ENCODE results near the gene PRDM2.

Gene PRDM2

DNA sequence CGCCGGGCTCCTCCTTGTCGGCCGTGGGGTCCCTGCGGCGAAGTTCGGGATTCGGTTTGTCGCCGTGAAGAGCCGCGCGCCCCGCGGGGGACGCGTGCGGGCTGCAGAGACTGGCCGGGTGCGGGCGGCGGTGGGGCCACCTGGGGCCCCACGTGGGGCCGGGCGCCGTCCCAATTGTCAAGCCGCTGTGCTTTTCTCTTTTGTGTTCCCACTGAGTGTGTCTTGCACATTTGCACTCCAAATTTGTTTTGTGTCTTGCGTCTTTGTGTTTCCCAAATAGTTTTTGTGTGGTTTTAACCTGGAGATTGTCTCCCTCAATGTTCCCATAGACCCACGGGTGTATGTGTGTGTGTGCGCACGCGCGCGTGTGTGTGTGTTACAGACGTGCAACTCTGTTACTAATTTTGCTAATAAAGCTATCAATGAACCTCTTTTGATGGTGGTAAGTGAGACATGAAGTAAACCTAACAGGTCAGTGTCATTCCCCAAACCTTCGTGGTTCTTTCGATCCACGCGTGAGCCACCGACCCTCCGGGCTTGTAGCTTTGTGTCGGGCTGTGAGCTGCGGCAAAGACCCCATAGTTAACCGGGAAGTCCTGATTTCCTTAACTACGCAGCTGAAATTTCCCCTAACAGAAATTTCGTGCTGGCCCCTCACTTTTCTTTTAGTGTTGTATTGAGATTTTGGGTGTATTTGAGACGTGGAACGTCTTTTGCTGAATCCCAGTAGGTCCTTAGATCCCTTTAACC lies 708 bp downstream of the PRDM2 start (continued):
- TF ChIP-seq, protein P1, sequence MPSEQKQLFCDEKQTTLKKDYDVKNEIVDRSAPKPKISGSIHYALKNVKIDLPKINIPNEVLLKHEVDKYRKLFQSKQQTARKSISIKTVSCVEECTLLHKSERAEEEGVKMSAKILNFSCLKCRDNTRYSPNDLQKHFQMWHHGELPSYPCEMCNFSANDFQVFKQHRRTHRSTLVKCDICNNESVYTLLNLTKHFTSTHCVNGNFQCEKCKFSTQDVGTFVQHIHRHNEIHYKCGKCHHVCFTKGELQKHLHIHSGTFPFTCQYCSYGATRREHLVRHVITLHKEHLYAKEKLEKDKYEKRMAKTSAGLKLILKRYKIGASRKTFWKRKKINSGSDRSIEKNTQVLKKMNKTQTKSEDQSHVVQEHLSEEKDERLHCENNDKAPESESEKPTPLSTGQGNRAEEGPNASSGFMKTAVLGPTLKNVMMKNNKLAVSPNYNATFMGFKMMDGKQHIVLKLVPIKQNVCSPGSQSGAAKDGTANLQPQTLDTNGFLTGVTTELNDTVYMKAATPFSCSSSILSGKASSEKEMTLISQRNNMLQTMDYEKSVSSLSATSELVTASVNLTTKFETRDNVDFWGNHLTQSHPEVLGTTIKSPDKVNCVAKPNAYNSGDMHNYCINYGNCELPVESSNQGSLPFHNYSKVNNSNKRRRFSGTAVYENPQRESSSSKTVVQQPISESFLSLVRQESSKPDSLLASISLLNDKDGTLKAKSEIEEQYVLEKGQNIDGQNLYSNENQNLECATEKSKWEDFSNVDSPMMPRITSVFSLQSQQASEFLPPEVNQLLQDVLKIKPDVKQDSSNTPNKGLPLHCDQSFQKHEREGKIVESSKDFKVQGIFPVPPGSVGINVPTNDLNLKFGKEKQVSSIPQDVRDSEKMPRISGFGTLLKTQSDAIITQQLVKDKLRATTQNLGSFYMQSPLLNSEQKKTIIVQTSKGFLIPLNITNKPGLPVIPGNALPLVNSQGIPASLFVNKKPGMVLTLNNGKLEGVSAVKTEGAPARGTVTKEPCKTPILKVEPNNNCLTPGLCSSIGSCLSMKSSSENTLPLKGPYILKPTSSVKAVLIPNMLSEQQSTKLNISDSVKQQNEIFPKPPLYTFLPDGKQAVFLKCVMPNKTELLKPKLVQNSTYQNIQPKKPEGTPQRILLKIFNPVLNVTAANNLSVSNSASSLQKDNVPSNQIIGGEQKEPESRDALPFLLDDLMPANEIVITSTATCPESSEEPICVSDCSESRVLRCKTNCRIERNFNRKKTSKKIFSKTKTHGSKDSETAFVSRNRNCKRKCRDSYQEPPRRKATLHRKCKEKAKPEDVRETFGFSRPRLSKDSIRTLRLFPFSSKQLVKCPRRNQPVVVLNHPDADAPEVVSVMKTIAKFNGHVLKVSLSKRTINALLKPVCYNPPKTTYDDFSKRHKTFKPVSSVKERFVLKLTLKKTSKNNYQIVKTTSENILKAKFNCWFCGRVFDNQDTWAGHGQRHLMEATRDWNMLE (tag by site-specific recombination; conservative IDR thresholded peaks at IDR 0.05; ENCODE audit: low read depth): no peak
- TF ChIP-seq SETDB1 (IDR thresholded peaks at IDR 0.05; ENCODE audit: insufficient read length, low read length) (peak; percentile 77), ZNF544 (tag by site-specific recombination; IDR thresholded peaks at IDR 0.05) (no peak), ZNF776 (tag by site-specific recombination; IDR thresholded peaks at IDR 0.05; ENCODE audit: borderline replicate concordance) (no peak), ZNF133 (tag by site-specific recombination; IDR thresholded peaks at IDR 0.05) (no peak), ZNF521 (tag by site-specific recombination; IDR thresholded peaks at IDR 0.05) (no peak), ZNF707 (tag by site-specific recombination; IDR thresholded peaks at IDR 0.05) (no peak), ZNF10 (tag by site-specific recombination; IDR thresholded peaks at IDR 0.05) (no peak), YY2 (tag by site-specific recombination; IDR thresholded peaks at IDR 0.05) (no peak), ZNF624 (tag by site-specific recombination; IDR thresholded peaks at IDR 0.05) (no peak), ZFP3 (tag by site-specific recombination; IDR thresholded peaks at IDR 0.05; ENCODE audit: low read depth) (no peak), ZNF561 (tag by site-specific recombination; IDR thresholded peaks at IDR 0.05; ENCODE audit: borderline replicate concordance) (peak; percentile 67; the same call in 1 of the 2 replicates), ZBTB7A (tag by site-specific recombination; IDR thresholded peaks at IDR 0.05; ENCODE audit: low read depth) (no peak), ZNF585B (tag by site-specific recombination; IDR thresholded peaks at IDR 0.05) (no peak), ZNF37A (tag by site-specific recombination; IDR thresholded peaks at IDR 0.05) (no peak), ZNF660 (tag by site-specific recombination; IDR thresholded peaks at IDR 0.05) (no peak), ZNF777 (tag by site-specific recombination; IDR thresholded peaks at IDR 0.05; ENCODE audit: borderline replicate concordance) (no peak), ZNF214 (tag by site-specific recombination; IDR thresholded peaks at IDR 0.05; ENCODE audit: borderline replicate concordance) (no peak), ZNF610 (tag by site-specific recombination; IDR thresholded peaks at IDR 0.05; ENCODE audit: borderline replicate concordance) (no peak), ZEB2 (tag by site-specific recombination; IDR thresholded peaks at IDR 0.05) (no peak), ZFP41 (tag by site-specific recombination; IDR thresholded peaks at IDR 0.05; ENCODE audit: borderline replicate concordance) (no peak), ZNF549 (tag by site-specific recombination; IDR thresholded peaks at IDR 0.05) (no peak), ZNF16 (tag by site-specific recombination; IDR thresholded peaks at IDR 0.05; ENCODE audit: low read depth) (no peak), ZXDB (tag by site-specific recombination; IDR thresholded peaks at IDR 0.05) (no peak)
- TF ChIP-seq, protein P2, sequence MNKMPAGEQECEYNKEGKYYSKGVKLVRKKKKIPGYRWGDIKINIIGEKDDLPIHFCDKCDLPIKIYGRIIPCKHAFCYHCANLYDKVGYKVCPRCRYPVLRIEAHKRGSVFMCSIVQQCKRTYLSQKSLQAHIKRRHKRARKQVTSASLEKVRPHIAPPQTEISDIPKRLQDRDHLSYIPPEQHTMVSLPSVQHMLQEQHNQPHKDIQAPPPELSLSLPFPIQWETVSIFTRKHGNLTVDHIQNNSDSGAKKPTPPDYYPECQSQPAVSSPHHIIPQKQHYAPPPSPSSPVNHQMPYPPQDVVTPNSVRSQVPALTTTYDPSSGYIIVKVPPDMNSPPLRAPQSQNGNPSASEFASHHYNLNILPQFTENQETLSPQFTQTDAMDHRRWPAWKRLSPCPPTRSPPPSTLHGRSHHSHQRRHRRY (tag by site-specific recombination; IDR thresholded peaks at IDR 0.05): no peak
- TF ChIP-seq, protein P3, sequence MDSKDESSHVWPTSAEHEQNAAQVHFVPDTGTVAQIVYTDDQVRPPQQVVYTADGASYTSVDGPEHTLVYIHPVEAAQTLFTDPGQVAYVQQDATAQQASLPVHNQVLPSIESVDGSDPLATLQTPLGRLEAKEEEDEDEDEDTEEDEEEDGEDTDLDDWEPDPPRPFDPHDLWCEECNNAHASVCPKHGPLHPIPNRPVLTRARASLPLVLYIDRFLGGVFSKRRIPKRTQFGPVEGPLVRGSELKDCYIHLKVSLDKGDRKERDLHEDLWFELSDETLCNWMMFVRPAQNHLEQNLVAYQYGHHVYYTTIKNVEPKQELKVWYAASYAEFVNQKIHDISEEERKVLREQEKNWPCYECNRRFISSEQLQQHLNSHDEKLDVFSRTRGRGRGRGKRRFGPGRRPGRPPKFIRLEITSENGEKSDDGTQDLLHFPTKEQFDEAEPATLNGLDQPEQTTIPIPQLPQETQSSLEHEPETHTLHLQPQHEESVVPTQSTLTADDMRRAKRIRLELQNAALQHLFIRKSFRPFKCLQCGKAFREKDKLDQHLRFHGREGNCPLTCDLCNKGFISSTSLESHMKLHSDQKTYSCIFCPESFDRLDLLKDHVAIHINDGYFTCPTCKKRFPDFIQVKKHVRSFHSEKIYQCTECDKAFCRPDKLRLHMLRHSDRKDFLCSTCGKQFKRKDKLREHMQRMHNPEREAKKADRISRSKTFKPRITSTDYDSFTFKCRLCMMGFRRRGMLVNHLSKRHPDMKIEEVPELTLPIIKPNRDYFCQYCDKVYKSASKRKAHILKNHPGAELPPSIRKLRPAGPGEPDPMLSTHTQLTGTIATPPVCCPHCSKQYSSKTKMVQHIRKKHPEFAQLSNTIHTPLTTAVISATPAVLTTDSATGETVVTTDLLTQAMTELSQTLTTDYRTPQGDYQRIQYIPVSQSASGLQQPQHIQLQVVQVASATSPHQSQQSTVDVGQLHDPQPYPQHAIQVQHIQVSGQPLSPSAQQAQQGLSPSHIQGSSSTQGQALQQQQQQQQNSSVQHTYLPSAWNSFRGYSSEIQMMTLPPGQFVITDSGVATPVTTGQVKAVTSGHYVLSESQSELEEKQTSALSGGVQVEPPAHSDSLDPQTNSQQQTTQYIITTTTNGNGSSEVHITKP (tag by site-specific recombination; IDR thresholded peaks at IDR 0.05): no peak
- TF ChIP-seq, protein P4, sequence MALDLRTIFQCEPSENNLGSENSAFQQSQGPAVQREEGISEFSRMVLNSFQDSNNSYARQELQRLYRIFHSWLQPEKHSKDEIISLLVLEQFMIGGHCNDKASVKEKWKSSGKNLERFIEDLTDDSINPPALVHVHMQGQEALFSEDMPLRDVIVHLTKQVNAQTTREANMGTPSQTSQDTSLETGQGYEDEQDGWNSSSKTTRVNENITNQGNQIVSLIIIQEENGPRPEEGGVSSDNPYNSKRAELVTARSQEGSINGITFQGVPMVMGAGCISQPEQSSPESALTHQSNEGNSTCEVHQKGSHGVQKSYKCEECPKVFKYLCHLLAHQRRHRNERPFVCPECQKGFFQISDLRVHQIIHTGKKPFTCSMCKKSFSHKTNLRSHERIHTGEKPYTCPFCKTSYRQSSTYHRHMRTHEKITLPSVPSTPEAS (tag by site-specific recombination; IDR thresholded peaks at IDR 0.05): peak; percentile 71
- TF ChIP-seq, protein P5, sequence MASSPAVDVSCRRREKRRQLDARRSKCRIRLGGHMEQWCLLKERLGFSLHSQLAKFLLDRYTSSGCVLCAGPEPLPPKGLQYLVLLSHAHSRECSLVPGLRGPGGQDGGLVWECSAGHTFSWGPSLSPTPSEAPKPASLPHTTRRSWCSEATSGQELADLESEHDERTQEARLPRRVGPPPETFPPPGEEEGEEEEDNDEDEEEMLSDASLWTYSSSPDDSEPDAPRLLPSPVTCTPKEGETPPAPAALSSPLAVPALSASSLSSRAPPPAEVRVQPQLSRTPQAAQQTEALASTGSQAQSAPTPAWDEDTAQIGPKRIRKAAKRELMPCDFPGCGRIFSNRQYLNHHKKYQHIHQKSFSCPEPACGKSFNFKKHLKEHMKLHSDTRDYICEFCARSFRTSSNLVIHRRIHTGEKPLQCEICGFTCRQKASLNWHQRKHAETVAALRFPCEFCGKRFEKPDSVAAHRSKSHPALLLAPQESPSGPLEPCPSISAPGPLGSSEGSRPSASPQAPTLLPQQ (tag by site-specific recombination; IDR thresholded peaks at IDR 0.05): peak; percentile 95

Data from HEK293 (cell line).